ENCODE results near the gene EGLN3. TPM values are rescaled to one million over a fixed set of nuclear protein-coding genes. Genes with fewer than 3 reads are reported as not detected.

EGLN3 gene
- total RNA-seq, 1 donor from 2014 or later: 0.38 TPM

DNA sequence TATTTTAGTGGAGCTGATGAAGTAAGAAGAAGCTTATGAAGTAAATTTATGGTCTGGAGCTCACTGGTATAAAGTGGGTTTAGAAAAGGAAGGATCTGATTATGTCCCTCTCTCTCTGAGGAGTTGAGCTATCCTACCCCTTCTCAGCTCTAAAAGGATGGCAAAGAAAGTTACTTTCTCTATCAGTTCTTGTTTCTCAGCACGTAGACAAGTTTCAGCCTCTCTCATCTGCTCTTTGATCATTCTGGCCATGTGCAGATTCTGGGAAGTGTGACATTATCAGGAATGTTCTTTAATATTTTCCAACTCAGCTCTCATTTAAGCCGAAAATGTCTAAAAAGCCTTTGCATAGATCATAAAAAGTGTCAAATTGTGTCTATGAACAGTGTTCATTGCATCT lies 5.8 kb upstream of the EGLN3 start:
- H3K27me3 Mint-ChIP-seq (ENCODE audit: unreplicated experiment): peaks cover 38% of the 10 kb centered on the region
- H3K4me1 Mint-ChIP-seq (ENCODE audit: unreplicated experiment): peaks cover 2% of the 10 kb centered on the region
- TF ChIP-seq, protein P1, sequence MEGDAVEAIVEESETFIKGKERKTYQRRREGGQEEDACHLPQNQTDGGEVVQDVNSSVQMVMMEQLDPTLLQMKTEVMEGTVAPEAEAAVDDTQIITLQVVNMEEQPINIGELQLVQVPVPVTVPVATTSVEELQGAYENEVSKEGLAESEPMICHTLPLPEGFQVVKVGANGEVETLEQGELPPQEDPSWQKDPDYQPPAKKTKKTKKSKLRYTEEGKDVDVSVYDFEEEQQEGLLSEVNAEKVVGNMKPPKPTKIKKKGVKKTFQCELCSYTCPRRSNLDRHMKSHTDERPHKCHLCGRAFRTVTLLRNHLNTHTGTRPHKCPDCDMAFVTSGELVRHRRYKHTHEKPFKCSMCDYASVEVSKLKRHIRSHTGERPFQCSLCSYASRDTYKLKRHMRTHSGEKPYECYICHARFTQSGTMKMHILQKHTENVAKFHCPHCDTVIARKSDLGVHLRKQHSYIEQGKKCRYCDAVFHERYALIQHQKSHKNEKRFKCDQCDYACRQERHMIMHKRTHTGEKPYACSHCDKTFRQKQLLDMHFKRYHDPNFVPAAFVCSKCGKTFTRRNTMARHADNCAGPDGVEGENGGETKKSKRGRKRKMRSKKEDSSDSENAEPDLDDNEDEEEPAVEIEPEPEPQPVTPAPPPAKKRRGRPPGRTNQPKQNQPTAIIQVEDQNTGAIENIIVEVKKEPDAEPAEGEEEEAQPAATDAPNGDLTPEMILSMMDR (IDR thresholded peaks at IDR 0.05): no peak
- no peak overlapping the region for H3K4me3 Mint-ChIP-seq (ENCODE audit: unreplicated experiment)
- no peak overlapping the region for H3K27ac Mint-ChIP-seq (ENCODE audit: unreplicated experiment)
- no peaks in the 10 kb centered on the region for H3K36me3 Mint-ChIP-seq (ENCODE audit: unreplicated experiment)
- no peaks in the 10 kb centered on the region for H3K9me3 Mint-ChIP-seq (ENCODE audit: unreplicated experiment)
- DNase-seq (ENCODE audit: extremely low spot score, unreplicated experiment): no peak

DNA sequence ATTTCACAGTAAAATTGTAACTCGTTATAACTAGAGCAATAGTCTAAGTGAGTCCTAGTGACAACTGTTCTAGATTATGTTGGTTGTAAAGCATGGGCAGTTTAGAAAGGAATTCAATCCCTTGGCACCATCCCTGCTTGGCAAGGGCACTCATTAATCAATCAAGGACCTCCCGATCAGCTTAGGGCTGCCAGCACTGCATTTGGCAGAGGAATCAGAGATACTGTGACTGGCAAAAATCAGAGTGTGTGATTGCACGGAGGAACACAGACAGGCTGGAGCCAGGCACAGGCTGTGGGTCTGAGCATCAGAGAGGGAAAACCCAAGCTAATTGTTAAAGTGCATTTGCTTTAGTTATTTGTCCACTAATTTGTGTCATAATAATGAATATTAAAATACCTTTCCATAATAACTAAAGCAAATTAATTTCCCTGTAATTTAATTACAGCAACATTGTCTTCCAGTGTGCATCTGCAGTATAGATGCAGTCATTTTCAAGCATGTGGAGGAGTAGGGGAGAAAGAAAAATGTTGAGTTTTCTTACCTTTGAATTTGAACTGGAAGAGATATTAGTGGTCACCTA lies 3.2 kb upstream of the EGLN3 start:
- Mint-ChIP-seq H3K36me3 (ENCODE audit: unreplicated experiment) (no peaks in the 10 kb centered on the region), H3K4me1 (ENCODE audit: unreplicated experiment) (peaks cover 19% of the 10 kb centered on the region), H3K9me3 (ENCODE audit: unreplicated experiment) (no peaks in the 10 kb centered on the region), H3K27me3 (ENCODE audit: unreplicated experiment) (peaks cover 54% of the 10 kb centered on the region), H3K27ac (ENCODE audit: unreplicated experiment) (no peak overlapping the region), H3K4me3 (ENCODE audit: unreplicated experiment) (no peak overlapping the region)
- no peak for DNase-seq (ENCODE audit: extremely low spot score, unreplicated experiment)
- TF ChIP-seq, protein P1 (IDR thresholded peaks at IDR 0.05): no peak

DNA sequence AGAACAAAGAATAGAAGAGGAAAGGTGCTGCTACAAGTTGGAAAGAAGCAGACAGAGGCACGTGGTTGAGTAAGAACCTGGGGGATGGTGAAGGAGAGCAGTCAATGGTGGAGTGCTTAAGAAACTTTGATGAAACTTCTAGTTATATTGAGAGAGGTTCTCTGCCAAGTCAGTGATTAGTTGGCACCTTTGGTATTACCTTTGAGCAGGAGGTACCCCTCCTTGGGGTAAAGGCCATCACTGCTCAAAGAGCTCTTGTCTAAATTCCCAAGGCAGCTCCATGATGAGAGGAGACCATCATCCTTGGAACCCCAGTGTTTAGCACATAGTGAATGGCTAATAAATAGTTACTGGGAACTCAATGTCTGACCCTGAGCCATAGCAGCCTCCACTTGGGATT lies 1.7 kb upstream of the EGLN3 start:
- Mint-ChIP-seq H3K9me3 (ENCODE audit: unreplicated experiment) (no peaks in the 10 kb centered on the region), H3K27me3 (ENCODE audit: unreplicated experiment) (peaks cover 66% of the 10 kb centered on the region)
- TF ChIP-seq, protein P1 (IDR thresholded peaks at IDR 0.05): no peak

DNA sequence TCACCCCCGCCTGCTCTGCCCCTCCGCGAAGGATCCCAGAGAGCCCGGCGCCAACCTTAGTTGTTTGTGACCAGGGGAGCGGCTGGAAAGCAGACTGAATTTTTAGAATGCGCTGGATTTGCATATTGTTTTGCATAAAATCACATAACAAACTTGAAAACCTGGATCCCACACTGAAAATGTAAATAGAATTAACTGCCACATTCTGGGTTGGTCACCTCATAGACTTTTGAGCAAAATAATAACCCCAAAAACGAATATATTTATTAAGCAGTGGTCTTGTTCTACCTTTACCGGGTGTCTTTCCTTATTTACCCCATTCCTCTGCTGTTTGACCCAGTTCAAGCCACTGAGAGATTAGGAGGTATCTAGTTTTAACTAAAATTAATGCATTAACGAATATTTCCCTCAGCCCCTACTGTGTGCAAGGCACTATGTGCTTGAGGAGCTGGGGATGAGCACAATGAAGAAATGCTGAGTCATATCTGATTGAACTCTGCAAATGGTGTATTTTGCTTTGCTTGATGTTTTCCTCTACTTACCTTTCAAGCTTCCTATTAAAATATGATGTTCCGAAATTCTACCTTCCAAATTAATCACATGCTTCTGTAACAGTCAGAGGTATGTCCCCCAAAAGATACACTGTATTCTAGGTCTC lies 438 bp upstream of the EGLN3 start:
- no peak for DNase-seq (ENCODE audit: extremely low spot score, unreplicated experiment)
- H3K27ac Mint-ChIP-seq (ENCODE audit: unreplicated experiment): no peak overlapping the region
- peaks cover 74% of the 10 kb centered on the region for H3K27me3 Mint-ChIP-seq (ENCODE audit: unreplicated experiment)
- H3K4me1 Mint-ChIP-seq (ENCODE audit: unreplicated experiment): peaks cover 19% of the 10 kb centered on the region
- no peaks in the 10 kb centered on the region for H3K9me3 Mint-ChIP-seq (ENCODE audit: unreplicated experiment)
- TF ChIP-seq, protein P1 (IDR thresholded peaks at IDR 0.05): no peak
- no peaks in the 10 kb centered on the region for H3K36me3 Mint-ChIP-seq (ENCODE audit: unreplicated experiment)
- peak overlapping the region; percentile 88 for H3K4me3 Mint-ChIP-seq (ENCODE audit: unreplicated experiment)

More for the DNA sequence above, 1.7 kb upstream of the EGLN3 start:
- Mint-ChIP-seq H3K4me1 (ENCODE audit: unreplicated experiment) (peaks cover 19% of the 10 kb centered on the region), H3K4me3 (ENCODE audit: unreplicated experiment) (no peak overlapping the region), H3K27ac (ENCODE audit: unreplicated experiment) (no peak overlapping the region), H3K36me3 (ENCODE audit: unreplicated experiment) (no peaks in the 10 kb centered on the region)
- DNase-seq (ENCODE audit: extremely low spot score, unreplicated experiment): no peak

DNA sequence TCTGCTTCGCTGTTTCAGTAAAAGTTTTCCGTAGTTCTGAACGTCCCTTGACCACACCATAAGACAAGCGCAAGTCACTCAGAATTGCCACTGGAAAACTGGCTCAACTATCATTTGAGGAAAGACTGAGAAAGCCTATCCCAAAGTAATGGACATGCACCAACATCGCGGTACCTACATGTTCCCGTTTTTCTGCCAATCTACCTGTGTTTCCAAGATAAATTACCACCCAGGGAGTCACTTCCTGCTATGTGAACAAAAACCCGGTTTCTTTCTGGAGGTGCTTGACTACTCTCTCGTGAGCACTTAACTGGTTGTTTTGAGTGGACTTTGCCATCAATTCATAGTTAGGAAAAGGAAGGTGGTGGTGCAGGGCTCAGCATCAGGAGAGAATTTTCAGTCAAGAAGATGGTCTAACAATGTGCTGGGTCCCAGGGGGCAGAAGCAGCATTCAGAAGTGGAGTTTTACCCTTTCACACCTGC lies 1.4 kb downstream of the EGLN3 start:
- Mint-ChIP-seq H3K4me1 (ENCODE audit: unreplicated experiment) (peaks cover 19% of the 10 kb centered on the region), H3K36me3 (ENCODE audit: unreplicated experiment) (no peaks in the 10 kb centered on the region), H3K27me3 (ENCODE audit: unreplicated experiment) (peaks cover 68% of the 10 kb centered on the region), H3K27ac (ENCODE audit: unreplicated experiment) (no peak overlapping the region), H3K9me3 (ENCODE audit: unreplicated experiment) (no peaks in the 10 kb centered on the region), H3K4me3 (ENCODE audit: unreplicated experiment) (no peak overlapping the region)
- DNase-seq (ENCODE audit: extremely low spot score, unreplicated experiment): no peak
- TF ChIP-seq, protein P1 (IDR thresholded peaks at IDR 0.05): no peak

Data from osteocyte (in vitro differentiated cells).